ENCODE results near the gene JAZF1.

- no peak for TF ChIP-seq CREB5 (CRISPR knock-in tag; IDR thresholded peaks at IDR 0.05; ENCODE audit: low read depth)
- TF ChIP-seq OSR1 (CRISPR knock-in tag; IDR thresholded peaks at IDR 0.05): no peak
- no peak for TF ChIP-seq ZFP30 (CRISPR knock-in tag; IDR thresholded peaks at IDR 0.05)
Measured at GRCh38 chr7:27843584-27844305, 336.9 kb downstream of the JAZF1 start.
